ENCODE results near the gene SHB. TPM values are rescaled to one million over a fixed set of nuclear protein-coding genes. Genes with fewer than 3 reads are reported as not detected.

Gene SHB
- total and polyA plus RNA-seq, 2 of the 13 experiments (the other 11 are each of a cell fraction or from before 2014, with no cell fraction given): 19.4 to 20.7 TPM

DNA sequence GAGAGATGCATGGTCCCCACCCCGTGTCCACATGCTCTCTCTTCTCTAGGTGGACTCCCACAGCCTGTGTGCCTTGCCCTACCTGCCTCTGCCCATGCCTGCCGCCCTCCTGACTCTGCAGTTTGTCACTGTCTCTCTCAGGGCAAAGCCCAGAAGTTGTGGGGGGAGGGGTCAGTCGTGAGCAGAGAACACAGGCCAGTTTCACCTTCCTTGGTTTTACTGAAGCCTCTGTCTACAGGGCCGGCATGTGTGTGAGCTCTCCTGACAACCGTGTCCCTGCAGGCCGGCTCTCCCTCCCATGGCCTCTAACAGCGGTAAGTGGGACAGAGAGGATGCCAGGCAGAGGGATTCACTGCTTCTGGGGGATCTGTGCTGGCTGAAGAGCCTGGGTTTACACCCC lies 121.6 kb downstream of the SHB start (continued):
- TF ChIP-seq, protein P1, sequence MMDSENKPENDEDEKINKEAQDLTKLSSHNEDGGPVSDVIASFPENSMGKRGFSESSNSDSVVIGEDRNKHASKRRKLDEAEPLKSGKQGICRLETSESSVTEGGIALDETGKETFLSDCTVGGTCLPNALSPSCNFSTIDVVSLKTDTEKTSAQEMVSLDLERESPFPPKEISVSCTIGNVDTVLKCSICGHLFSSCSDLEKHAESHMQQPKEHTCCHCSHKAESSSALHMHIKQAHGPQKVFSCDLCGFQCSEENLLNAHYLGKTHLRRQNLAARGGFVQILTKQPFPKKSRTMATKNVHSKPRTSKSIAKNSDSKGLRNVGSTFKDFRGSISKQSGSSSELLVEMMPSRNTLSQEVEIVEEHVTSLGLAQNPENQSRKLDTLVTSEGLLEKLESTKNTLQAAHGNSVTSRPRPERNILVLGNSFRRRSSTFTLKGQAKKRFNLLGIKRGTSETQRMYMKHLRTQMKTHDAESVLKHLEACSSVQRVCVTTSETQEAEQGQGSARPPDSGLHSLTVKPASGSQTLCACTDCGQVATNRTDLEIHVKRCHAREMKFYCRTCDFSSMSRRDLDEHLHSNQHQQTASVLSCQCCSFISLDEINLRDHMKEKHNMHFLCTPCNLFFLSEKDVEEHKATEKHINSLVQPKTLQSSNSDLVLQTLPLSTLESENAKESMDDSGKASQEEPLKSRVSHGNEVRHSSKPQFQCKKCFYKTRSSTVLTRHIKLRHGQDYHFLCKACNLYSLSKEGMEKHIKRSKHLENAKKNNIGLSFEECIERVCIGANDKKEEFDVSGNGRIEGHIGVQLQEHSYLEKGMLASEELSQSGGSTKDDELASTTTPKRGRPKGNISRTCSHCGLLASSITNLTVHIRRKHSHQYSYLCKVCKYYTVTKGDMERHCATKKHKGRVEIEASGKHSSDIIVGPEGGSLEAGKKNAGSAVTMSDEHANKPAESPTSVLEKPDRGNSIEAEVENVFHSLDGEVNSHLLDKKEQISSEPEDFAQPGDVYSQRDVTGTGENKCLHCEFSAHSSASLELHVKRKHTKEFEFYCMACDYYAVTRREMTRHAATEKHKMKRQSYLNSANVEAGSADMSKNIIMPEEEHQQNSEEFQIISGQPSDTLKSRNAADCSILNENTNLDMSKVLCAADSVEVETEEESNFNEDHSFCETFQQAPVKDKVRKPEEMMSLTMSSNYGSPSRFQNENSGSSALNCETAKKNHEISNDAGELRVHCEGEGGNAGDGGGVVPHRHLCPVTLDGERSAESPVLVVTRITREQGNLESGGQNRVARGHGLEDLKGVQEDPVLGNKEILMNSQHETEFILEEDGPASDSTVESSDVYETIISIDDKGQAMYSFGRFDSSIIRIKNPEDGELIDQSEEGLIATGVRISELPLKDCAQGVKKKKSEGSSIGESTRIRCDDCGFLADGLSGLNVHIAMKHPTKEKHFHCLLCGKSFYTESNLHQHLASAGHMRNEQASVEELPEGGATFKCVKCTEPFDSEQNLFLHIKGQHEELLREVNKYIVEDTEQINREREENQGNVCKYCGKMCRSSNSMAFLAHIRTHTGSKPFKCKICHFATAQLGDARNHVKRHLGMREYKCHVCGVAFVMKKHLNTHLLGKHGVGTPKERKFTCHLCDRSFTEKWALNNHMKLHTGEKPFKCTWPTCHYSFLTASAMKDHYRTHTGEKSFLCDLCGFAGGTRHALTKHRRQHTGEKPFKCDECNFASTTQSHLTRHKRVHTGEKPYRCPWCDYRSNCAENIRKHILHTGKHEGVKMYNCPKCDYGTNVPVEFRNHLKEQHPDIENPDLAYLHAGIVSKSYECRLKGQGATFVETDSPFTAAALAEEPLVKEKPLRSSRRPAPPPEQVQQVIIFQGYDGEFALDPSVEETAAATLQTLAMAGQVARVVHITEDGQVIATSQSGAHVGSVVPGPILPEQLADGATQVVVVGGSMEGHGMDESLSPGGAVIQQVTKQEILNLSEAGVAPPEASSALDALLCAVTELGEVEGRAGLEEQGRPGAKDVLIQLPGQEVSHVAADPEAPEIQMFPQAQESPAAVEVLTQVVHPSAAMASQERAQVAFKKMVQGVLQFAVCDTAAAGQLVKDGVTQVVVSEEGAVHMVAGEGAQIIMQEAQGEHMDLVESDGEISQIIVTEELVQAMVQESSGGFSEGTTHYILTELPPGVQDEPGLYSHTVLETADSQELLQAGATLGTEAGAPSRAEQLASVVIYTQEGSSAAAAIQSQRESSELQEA (CRISPR knock-in tag; IDR thresholded peaks at IDR 0.05; ENCODE audit: not compliant biosample characterization): no peak
- TF ChIP-seq, protein P2, sequence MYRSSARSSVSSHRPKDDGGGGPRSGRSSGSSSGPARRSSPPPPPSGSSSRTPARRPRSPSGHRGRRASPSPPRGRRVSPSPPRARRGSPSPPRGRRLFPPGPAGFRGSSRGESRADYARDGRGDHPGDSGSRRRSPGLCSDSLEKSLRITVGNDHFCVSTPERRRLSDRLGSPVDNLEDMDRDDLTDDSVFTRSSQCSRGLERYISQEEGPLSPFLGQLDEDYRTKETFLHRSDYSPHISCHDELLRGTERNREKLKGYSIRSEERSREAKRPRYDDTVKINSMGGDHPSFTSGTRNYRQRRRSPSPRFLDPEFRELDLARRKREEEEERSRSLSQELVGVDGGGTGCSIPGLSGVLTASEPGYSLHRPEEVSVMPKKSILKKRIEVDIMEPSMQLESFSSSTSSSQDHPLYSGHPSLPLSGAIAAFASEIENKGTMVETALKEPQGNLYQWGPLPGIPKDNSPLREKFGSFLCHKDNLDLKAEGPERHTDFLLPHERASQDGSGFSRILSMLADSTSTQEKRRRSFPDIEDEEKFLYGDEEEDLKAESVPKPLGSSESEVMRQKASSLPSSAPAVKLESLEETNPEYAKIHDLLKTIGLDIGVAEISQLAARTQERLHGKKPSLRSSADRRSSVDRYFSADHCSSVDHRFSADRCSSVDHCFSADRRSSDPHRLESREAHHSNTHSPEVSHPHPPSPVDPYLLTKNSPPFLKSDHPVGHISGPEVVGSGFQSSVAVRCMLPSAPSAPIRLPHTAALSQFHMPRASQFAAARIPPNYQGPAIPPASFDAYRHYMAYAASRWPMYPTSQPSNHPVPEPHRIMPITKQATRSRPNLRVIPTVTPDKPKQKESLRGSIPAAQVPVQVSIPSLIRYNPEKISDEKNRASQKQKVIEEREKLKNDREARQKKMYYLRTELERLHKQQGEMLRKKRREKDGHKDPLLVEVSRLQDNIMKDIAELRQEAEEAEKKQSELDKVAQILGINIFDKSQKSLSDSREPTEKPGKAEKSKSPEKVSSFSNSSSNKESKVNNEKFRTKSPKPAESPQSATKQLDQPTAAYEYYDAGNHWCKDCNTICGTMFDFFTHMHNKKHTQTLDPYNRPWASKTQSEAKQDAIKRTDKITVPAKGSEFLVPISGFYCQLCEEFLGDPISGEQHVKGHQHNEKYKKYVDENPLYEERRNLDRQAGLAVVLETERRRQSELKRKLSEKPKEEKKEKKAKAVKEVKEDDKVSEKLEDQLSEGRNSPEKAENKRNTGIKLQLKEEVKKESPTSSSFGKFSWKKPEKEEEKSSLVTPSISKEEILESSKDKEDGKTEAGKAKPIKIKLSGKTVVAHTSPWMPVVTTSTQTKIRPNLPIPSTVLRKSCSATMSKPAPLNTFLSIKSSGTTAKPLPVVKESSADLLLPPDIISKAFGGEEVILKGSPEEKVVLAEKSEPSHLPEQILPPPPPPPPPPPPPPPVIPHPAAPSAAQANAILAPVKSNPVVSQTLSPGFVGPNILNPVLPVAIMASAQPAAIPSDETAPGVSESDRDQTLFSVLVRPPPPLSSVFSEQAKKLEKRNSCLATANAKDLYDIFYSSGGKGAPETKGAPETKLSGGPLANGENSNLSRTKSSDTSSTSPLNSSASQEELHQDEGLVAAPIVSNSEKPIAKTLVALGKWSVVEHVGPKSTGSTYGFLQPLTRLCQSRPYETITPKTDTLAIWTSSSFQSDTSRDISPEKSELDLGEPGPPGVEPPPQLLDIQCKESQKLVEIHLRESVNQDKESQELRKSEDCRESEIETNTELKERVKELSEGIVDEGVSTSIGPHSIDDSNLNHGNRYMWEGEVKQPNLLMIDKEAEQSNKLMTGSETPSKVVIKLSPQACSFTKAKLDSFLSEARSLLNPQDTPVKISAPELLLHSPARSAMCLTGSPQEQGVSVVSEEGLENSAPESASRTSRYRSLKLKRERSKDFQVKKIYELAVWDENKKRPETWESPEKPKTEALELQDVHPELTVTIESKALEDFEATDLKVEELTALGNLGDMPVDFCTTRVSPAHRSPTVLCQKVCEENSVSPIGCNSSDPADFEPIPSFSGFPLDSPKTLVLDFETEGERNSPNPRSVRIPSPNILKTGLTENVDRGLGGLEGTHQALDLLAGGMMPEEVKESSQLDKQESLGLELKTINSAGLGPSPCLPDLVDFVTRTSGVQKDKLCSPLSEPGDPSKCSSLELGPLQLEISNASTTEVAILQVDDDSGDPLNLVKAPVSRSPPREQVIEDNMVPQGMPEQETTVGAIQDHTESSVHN (CRISPR knock-in tag; IDR thresholded peaks at IDR 0.05): no peak
- TF ChIP-seq MED1 (CRISPR knock-in tag; IDR thresholded peaks at IDR 0.05) (no peak), MZF1 (CRISPR knock-in tag; IDR thresholded peaks at IDR 0.05; ENCODE audit: borderline replicate concordance) (no peak), FOSL1 (CRISPR knock-in tag; IDR thresholded peaks at IDR 0.05; ENCODE audit: borderline replicate concordance) (no peak), HOXD1 (CRISPR knock-in tag; IDR thresholded peaks at IDR 0.05) (no peak), RARG (CRISPR knock-in tag; IDR thresholded peaks at IDR 0.05; ENCODE audit: low read depth) (no peak), PITX1 (CRISPR knock-in tag; IDR thresholded peaks at IDR 0.05) (no peak), PTBP1 (IDR thresholded peaks at IDR 0.05; ENCODE audit: low read depth, low read length, poor library complexity, severe bottlenecking) (no peak)

All from HepG2 (cell line).